ENCODE measurements around the gene TMEM91. TPM values are rescaled to one million over a fixed set of nuclear protein-coding genes. Genes with fewer than 3 reads are reported as not detected.

The TMEM91 gene
- total RNA-seq, 4 donors from 2014 or later = 25.4 to 115 (median 54.9) TPM

DNA sequence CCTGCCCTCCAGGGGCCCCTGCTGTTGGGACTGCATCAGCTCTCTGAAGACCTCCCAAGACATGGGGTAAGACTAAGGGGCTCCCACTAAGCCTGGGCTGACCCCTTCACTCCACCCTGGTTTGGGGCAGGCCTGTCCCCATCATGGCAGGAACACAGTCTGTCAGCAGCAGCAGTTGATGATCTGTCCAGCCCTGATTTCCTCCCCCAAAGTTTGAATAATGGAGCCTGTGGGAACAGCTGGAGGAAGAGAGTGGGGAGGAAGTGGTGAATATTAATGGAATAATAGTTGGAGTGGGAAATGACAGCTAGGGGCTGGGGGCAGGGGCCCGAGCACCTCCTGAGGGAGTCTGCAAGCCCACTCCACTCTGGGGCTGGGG is 52.1 kb downstream of the TMEM91 start:
- WGBS, 2 donors = 54 to 77% methylated on average over 1 of the region's 1 CpG
- intact Hi-C loops (cut with DNase I; ENCODE audit: low total_unique reads) = no loop called here
- no peak overlapping the region for H3K4me3 ChIP-seq (ENCODE audit: low read depth, poor library complexity, severe bottlenecking)
- TF ChIP-seq, protein P1, sequence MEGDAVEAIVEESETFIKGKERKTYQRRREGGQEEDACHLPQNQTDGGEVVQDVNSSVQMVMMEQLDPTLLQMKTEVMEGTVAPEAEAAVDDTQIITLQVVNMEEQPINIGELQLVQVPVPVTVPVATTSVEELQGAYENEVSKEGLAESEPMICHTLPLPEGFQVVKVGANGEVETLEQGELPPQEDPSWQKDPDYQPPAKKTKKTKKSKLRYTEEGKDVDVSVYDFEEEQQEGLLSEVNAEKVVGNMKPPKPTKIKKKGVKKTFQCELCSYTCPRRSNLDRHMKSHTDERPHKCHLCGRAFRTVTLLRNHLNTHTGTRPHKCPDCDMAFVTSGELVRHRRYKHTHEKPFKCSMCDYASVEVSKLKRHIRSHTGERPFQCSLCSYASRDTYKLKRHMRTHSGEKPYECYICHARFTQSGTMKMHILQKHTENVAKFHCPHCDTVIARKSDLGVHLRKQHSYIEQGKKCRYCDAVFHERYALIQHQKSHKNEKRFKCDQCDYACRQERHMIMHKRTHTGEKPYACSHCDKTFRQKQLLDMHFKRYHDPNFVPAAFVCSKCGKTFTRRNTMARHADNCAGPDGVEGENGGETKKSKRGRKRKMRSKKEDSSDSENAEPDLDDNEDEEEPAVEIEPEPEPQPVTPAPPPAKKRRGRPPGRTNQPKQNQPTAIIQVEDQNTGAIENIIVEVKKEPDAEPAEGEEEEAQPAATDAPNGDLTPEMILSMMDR (IDR thresholded peaks at IDR 0.05) = no peak
- no peak for TF ChIP-seq POLR2A (IDR thresholded peaks at IDR 0.05)
- no peak for DNase-seq (ENCODE audit: low spot score in 2 of 2)

DNA sequence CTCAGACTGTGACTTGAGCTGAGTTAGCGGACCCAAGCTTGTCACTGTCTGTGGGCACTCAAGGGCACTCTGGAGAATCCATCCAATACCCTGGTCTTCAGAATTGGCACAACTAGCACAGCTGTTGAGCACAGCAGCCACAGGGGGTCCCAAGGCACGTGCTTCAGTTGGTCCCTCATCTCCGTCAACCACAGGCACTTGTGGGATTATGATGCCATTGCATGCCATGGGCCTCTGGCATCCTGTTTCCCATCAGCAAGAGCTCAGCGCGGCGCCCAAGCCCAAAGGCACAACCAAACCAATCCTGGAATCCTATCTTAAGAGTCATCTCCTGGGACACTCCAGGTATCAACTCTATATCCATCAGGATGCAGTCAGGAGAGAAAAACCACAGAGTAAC is 54.6 kb downstream of the TMEM91 start:
- WGBS, 2 donors = 81 to 98% methylated on average over 6 of the region's 6 CpGs
- DNase-seq (ENCODE audit: low spot score in 2 of 2) = no peak
- H3K4me3 ChIP-seq (ENCODE audit: low read depth, poor library complexity, severe bottlenecking) = no peak overlapping the region
- TF ChIP-seq, protein P1 (IDR thresholded peaks at IDR 0.05) = no peak
- TF ChIP-seq POLR2A (IDR thresholded peaks at IDR 0.05) = no peak
- intact Hi-C loops (cut with DNase I; ENCODE audit: low total_unique reads) = no loop called here

- no peak for DNase-seq (ENCODE audit: low spot score in 2 of 2)
- 72 to 76% methylated on average over 23 of the region's 23 CpGs for WGBS, 2 donors
- no peak overlapping the region for H3K4me3 ChIP-seq (ENCODE audit: low read depth, poor library complexity, severe bottlenecking)
- intact Hi-C loops (cut with DNase I; ENCODE audit: low total_unique reads) = no loop called here
- no peak for TF ChIP-seq POLR2A (IDR thresholded peaks at IDR 0.05)
- TF ChIP-seq, protein P1 (IDR thresholded peaks at IDR 0.05) = no peak
Measured at GRCh38 chr19:41431426-41432386, 55.4 kb downstream of the TMEM91 start.

GRCh38 chr19:41433171-41433570 is 56.8 kb downstream of the TMEM91 start:
- intact Hi-C loops (cut with DNase I; ENCODE audit: low total_unique reads) = no loop called here
- no peak overlapping the region for H3K4me3 ChIP-seq (ENCODE audit: low read depth, poor library complexity, severe bottlenecking)
- 89 to 92% methylated on average over 18 of the region's 18 CpGs for WGBS, 2 donors
- TF ChIP-seq, protein P1 (IDR thresholded peaks at IDR 0.05) = no peak
- TF ChIP-seq POLR2A (IDR thresholded peaks at IDR 0.05) = no peak
- no peak for DNase-seq (ENCODE audit: low spot score in 2 of 2)

Other genes starting within 250 kb of the TMEM91 start
- 1 to 10 TPM in 3 of 4 donors, under 1 TPM in 1; 0.49 to 3.8 (median 1.9) TPM for gene CYP2S1, start 183.3 kb upstream of the TMEM91 start, total RNA-seq
- gene AXL, start 157.3 kb upstream of the TMEM91 start, total RNA-seq = 10 to 100 TPM; 17.3 to 86.2 (median 56.7) TPM
- gene HNRNPUL1, start 112.2 kb upstream of the TMEM91 start, total RNA-seq = 100 to 1,000 TPM; 130 to 196 (median 152) TPM
- 10 to 100 TPM; 11.6 to 19.6 (median 13.7) TPM for gene CCDC97, start 66.4 kb upstream of the TMEM91 start, total RNA-seq
- gene TGFB1, start 22.6 kb upstream of the TMEM91 start, total RNA-seq = 10 to 100 TPM; 11.4 to 26.9 (median 22.2) TPM
- 1 to 10 TPM; 1.7 to 3.7 (median 2.5) TPM for gene B9D2, start 12.4 kb upstream of the TMEM91 start, total RNA-seq
- gene EXOSC5, start 20.8 kb downstream of the TMEM91 start, total RNA-seq = 10 to 100 TPM; 28.6 to 34.5 (median 28.9) TPM
- 100 to 1,000 TPM in 1 of 4 donors, 10 to 100 TPM in 3; 64.3 to 116 (median 70.1) TPM for gene BCKDHA, start 21.3 kb downstream of the TMEM91 start, total RNA-seq
- gene B3GNT8, start 50.8 kb downstream of the TMEM91 start, total RNA-seq = 10 to 100 TPM in 3 of 4 donors, 1 to 10 TPM in 1; 9.2 to 33.3 (median 16.7) TPM
- 10 to 100 TPM; 34.8 to 49.8 (median 35.7) TPM for gene DMAC2, start 63.4 kb downstream of the TMEM91 start, total RNA-seq
- not detected for gene ERICH4, start 66.6 kb downstream of the TMEM91 start, total RNA-seq
- gene CEACAM21, start 199.6 kb downstream of the TMEM91 start, total RNA-seq = under 1 TPM in 1 of 4 donors, not detected in 3; 0.75 TPM